Measurements from ENCODE around the gene PLA2G6.
A peak's percentile ranks its signal among the peaks of the same experiment; 100 is the strongest.

The PLA2G6 gene

DNA sequence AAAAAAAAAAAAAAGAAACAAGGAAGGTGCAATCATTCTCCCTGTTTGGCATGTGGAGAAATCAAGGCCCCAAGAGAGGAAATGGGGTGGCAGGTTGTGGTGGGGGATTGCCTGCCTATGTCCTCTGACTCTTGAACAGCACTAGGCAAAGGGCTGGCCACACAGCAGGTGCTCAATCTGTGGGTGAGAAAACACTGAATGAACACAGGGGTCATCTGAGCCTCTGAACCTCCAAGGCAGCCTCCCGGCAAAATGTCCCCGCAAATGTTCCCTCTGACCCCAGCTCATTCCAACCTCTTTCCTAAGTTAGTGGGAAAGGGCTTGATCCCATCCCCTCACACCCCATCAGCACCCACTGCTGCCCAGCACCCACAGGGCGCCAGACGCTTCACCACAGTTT lies 4.6 kb downstream of the PLA2G6 start:
- Histone ChIP-seq H2BK15ac (ENCODE audit: low read length) (no peak overlapping the region), H3K9me3 (replicated peaks in 1 of 2; ENCODE audit: control insufficient read depth in 2 of 2, insufficient read depth in 1 of 2, low read depth in 1 of 2, low read length in 2 of 2) (no peaks in the 10 kb centered on the region), H3K23ac (ENCODE audit: low read depth, low read length, poor library complexity) (no peak overlapping the region), H2AK5ac (ENCODE audit: low read depth, low read length) (peak overlapping the region; percentile 3), H3K18ac (ENCODE audit: low read length) (peak overlapping the region; percentile 52), H3K4me1 (ENCODE audit: control insufficient read depth in 2 of 2, insufficient read depth in 1 of 2, low read depth in 1 of 2, low read length in 2 of 2) (peaks cover 22 to 24% of the 10 kb centered on the region in 2 donors), H4K91ac (ENCODE audit: low read depth, low read length, poor library complexity) (no peak overlapping the region), H3K27me3 (ENCODE audit: control insufficient read depth in 3 of 3, insufficient read depth in 3 of 3, low read depth in 1 of 3, low read length in 3 of 3) (no peaks in the 10 kb centered on the region), H2AFZ (ENCODE audit: low read length) (no peak overlapping the region), H3K4me2 (ENCODE audit: insufficient read depth, low read length, poor library complexity, severe bottlenecking) (no peak overlapping the region), H2BK5ac (ENCODE audit: low read length) (no peak overlapping the region), H3K4me3 (ENCODE audit: low read length in 2 of 2) (no peak overlapping the region), H4K8ac (ENCODE audit: low read depth, low read length) (no peak overlapping the region), H3K27ac (replicated peaks; ENCODE audit: low read length) (no peak overlapping the region), H3K4ac (ENCODE audit: low read length) (no peak overlapping the region), H3K14ac (ENCODE audit: low read length) (no peak overlapping the region), H3K9ac (ENCODE audit: low read depth, low read length, poor library complexity) (no peak overlapping the region), H3K79me1 (ENCODE audit: low read depth, low read length) (no peaks in the 10 kb centered on the region), H2BK12ac (ENCODE audit: low read length) (no peak overlapping the region), H2BK120ac (ENCODE audit: low read depth, low read length) (no peak overlapping the region), H3K36me3 (replicated peaks in 1 of 2; ENCODE audit: control insufficient read depth in 2 of 2, insufficient read depth in 2 of 2, low read length in 2 of 2) (no peaks in the 10 kb centered on the region)
- no CpG with 5 or more reads among the region's 4 CpGs for WGBS, 2 donors (ENCODE audit: extremely low coverage in 2 of 2, insufficient read length in 2 of 2, insufficient replicate concordance in 1 of 2)
- DNase-seq (ENCODE audit: low spot score) = no peak

- no peak overlapping the region for H2BK5ac ChIP-seq (ENCODE audit: low read length)
- peak overlapping the region; percentile 65 for H2BK15ac ChIP-seq (ENCODE audit: low read length)
- no peaks in the 10 kb centered on the region for H3K9me3 ChIP-seq (replicated peaks in 1 of 2; ENCODE audit: control insufficient read depth in 2 of 2, insufficient read depth in 1 of 2, low read depth in 1 of 2, low read length in 2 of 2)
- H4K8ac ChIP-seq (ENCODE audit: low read depth, low read length) = peak overlapping the region; percentile 19
- H3K36me3 ChIP-seq (replicated peaks in 1 of 2; ENCODE audit: control insufficient read depth in 2 of 2, insufficient read depth in 2 of 2, low read length in 2 of 2) = no peaks in the 10 kb centered on the region
- no peak overlapping the region for H4K91ac ChIP-seq (ENCODE audit: low read depth, low read length, poor library complexity)
- H3K27me3 ChIP-seq (ENCODE audit: control insufficient read depth in 3 of 3, insufficient read depth in 3 of 3, low read depth in 1 of 3, low read length in 3 of 3) = no peaks in the 10 kb centered on the region
- no peak overlapping the region for H3K4ac ChIP-seq (ENCODE audit: low read length)
- H3K27ac ChIP-seq (replicated peaks; ENCODE audit: low read length) = peak overlapping the region; percentile 12
- no peak overlapping the region for H2AFZ ChIP-seq (ENCODE audit: low read length)
- H3K4me3 ChIP-seq (ENCODE audit: low read length in 2 of 2) = no peak overlapping the region
- H2AK5ac ChIP-seq (ENCODE audit: low read depth, low read length) = no peak overlapping the region
- H3K79me1 ChIP-seq (ENCODE audit: low read depth, low read length) = no peaks in the 10 kb centered on the region
- peak overlapping the region; percentile 31 for H3K9ac ChIP-seq (ENCODE audit: low read depth, low read length, poor library complexity)
- no peak overlapping the region for H3K4me2 ChIP-seq (ENCODE audit: insufficient read depth, low read length, poor library complexity, severe bottlenecking)
- H2BK120ac ChIP-seq (ENCODE audit: low read depth, low read length) = peak overlapping the region; percentile 24
- no peak overlapping the region for H3K23ac ChIP-seq (ENCODE audit: low read depth, low read length, poor library complexity)
- H2BK12ac ChIP-seq (ENCODE audit: low read length) = peak overlapping the region; percentile 59
- no peak overlapping the region for H3K14ac ChIP-seq (ENCODE audit: low read length)
- DNase-seq (ENCODE audit: low spot score) = no peak
- WGBS, 2 donors (ENCODE audit: extremely low coverage in 2 of 2, insufficient read length in 2 of 2, insufficient replicate concordance in 1 of 2) = no CpG with 5 or more reads among the region's 14 CpGs
- H3K18ac ChIP-seq (ENCODE audit: low read length) = peak overlapping the region; percentile 87
- peaks cover 21 to 23% of the 10 kb centered on the region in 2 donors for H3K4me1 ChIP-seq (ENCODE audit: control insufficient read depth in 2 of 2, insufficient read depth in 1 of 2, low read depth in 1 of 2, low read length in 2 of 2)
These were observed 5.4 kb downstream of the PLA2G6 start for GRCh38 chr22:38176170-38176741.

- no CpG with 5 or more reads among the region's 17 CpGs for WGBS, 2 donors (ENCODE audit: extremely low coverage in 2 of 2, insufficient read length in 2 of 2, insufficient replicate concordance in 1 of 2)
These were observed 6.2 kb downstream of the PLA2G6 start for GRCh38 chr22:38175206-38176118.

DNA sequence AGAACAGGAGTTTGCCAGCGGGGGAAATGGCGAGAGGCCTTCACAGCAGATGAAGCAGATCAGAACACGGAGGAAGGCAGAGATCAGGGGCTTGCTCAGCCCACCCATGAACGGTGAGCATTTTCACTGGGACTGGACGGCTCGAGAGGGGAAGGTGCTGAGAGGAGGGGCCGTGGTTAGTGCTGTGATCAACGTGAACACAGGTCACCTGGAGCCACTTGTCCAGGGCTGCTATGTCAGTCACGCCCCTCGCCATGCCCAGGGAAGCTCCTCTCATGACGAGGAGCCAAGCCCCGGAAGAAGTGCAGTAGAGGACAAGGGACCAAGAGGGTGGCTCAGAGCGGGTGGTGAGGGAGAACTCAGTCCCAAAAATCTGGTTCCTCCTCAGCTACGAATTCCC lies 7.0 kb downstream of the PLA2G6 start:
- Histone ChIP-seq H3K36me3 (replicated peaks in 1 of 2; ENCODE audit: control insufficient read depth in 2 of 2, insufficient read depth in 2 of 2, low read length in 2 of 2) (no peaks in the 10 kb centered on the region), H2BK5ac (ENCODE audit: low read length) (no peak overlapping the region), H3K4me1 (ENCODE audit: control insufficient read depth in 2 of 2, insufficient read depth in 1 of 2, low read depth in 1 of 2, low read length in 2 of 2) (peaks cover 8 to 19% of the 10 kb centered on the region in 2 donors), H3K4ac (ENCODE audit: low read length) (no peak overlapping the region), H3K18ac (ENCODE audit: low read length) (peak overlapping the region; percentile 50), H3K27ac (replicated peaks; ENCODE audit: low read length) (no peak overlapping the region), H4K91ac (ENCODE audit: low read depth, low read length, poor library complexity) (no peak overlapping the region), H2BK120ac (ENCODE audit: low read depth, low read length) (no peak overlapping the region), H3K4me2 (ENCODE audit: insufficient read depth, low read length, poor library complexity, severe bottlenecking) (no peak overlapping the region), H4K8ac (ENCODE audit: low read depth, low read length) (no peak overlapping the region), H2BK12ac (ENCODE audit: low read length) (peak overlapping the region; percentile 48), H2AFZ (ENCODE audit: low read length) (no peak overlapping the region), H3K23ac (ENCODE audit: low read depth, low read length, poor library complexity) (no peak overlapping the region), H2BK15ac (ENCODE audit: low read length) (peak overlapping the region; percentile 79), H3K14ac (ENCODE audit: low read length) (no peak overlapping the region), H3K27me3 (ENCODE audit: control insufficient read depth in 3 of 3, insufficient read depth in 3 of 3, low read depth in 1 of 3, low read length in 3 of 3) (no peaks in the 10 kb centered on the region), H3K9me3 (replicated peaks in 1 of 2; ENCODE audit: control insufficient read depth in 2 of 2, insufficient read depth in 1 of 2, low read depth in 1 of 2, low read length in 2 of 2) (no peaks in the 10 kb centered on the region), H2AK5ac (ENCODE audit: low read depth, low read length) (no peak overlapping the region), H3K9ac (ENCODE audit: low read depth, low read length, poor library complexity) (no peak overlapping the region), H3K79me1 (ENCODE audit: low read depth, low read length) (no peaks in the 10 kb centered on the region), H3K4me3 (ENCODE audit: low read length in 2 of 2) (no peak overlapping the region)
- no CpG with 5 or more reads among the region's 14 CpGs for WGBS, 2 donors (ENCODE audit: extremely low coverage in 2 of 2, insufficient read length in 2 of 2, insufficient replicate concordance in 1 of 2)
- DNase-seq (ENCODE audit: low spot score) = no peak

More at GRCh38 chr22:38175206-38176118, 6.2 kb downstream of the PLA2G6 start:
- Histone ChIP-seq H3K4ac (ENCODE audit: low read length) (no peak overlapping the region), H3K18ac (ENCODE audit: low read length) (peak overlapping the region; percentile 50), H3K27me3 (ENCODE audit: control insufficient read depth in 3 of 3, insufficient read depth in 3 of 3, low read depth in 1 of 3, low read length in 3 of 3) (no peaks in the 10 kb centered on the region), H4K8ac (ENCODE audit: low read depth, low read length) (no peak overlapping the region), H3K9ac (ENCODE audit: low read depth, low read length, poor library complexity) (peak overlapping the region; percentile 39), H2BK5ac (ENCODE audit: low read length) (no peak overlapping the region), H3K4me2 (ENCODE audit: insufficient read depth, low read length, poor library complexity, severe bottlenecking) (no peak overlapping the region), H3K4me3 (ENCODE audit: low read length in 2 of 2) (no peak overlapping the region), H4K91ac (ENCODE audit: low read depth, low read length, poor library complexity) (no peak overlapping the region), H2BK15ac (ENCODE audit: low read length) (peak overlapping the region; percentile 79), H3K4me1 (ENCODE audit: control insufficient read depth in 2 of 2, insufficient read depth in 1 of 2, low read depth in 1 of 2, low read length in 2 of 2) (peaks cover 15 to 19% of the 10 kb centered on the region in 2 donors), H3K27ac (replicated peaks; ENCODE audit: low read length) (no peak overlapping the region), H2AK5ac (ENCODE audit: low read depth, low read length) (peak overlapping the region; percentile 91), H3K23ac (ENCODE audit: low read depth, low read length, poor library complexity) (no peak overlapping the region), H3K9me3 (replicated peaks in 1 of 2; ENCODE audit: control insufficient read depth in 2 of 2, insufficient read depth in 1 of 2, low read depth in 1 of 2, low read length in 2 of 2) (no peaks in the 10 kb centered on the region), H2AFZ (ENCODE audit: low read length) (no peak overlapping the region), H3K79me1 (ENCODE audit: low read depth, low read length) (no peaks in the 10 kb centered on the region), H3K36me3 (replicated peaks in 1 of 2; ENCODE audit: control insufficient read depth in 2 of 2, insufficient read depth in 2 of 2, low read length in 2 of 2) (no peaks in the 10 kb centered on the region), H3K14ac (ENCODE audit: low read length) (peak overlapping the region; percentile 4), H2BK120ac (ENCODE audit: low read depth, low read length) (no peak overlapping the region), H2BK12ac (ENCODE audit: low read length) (peak overlapping the region; percentile 60)
- DNase-seq (ENCODE audit: low spot score) = no peak

All from neuronal stem cell (in vitro differentiated cells).